ENCODE data around the gene C3orf22. TPM values are rescaled to one million over a fixed set of nuclear protein-coding genes. Genes with fewer than 3 reads are reported as not detected.

C3orf22 gene
- total RNA-seq, 1 experiment from 2014 or later = not detected

- H3K4me1 Mint-ChIP-seq (ENCODE audit: low read depth, unreplicated experiment) = no peaks in the 10 kb centered on the region
- no peaks in the 10 kb centered on the region for H3K9me3 Mint-ChIP-seq (ENCODE audit: low read depth, unreplicated experiment)
- CTCF ChIA-PET = no interaction called here
- H3K4me3 Mint-ChIP-seq (ENCODE audit: low read depth, unreplicated experiment) = no peak overlapping the region
- no peak for TF ChIP-seq CTCF (IDR thresholded peaks at IDR 0.05; ENCODE audit: unreplicated experiment)
- no peaks in the 10 kb centered on the region for H3K36me3 Mint-ChIP-seq (ENCODE audit: insufficient read depth, unreplicated experiment)
- H3K27me3 Mint-ChIP-seq (ENCODE audit: unreplicated experiment) = peaks cover 27% of the 10 kb centered on the region
- no peak for DNase-seq
- no TSS peak for BruUV-seq (replicated peaks)
- intact Hi-C loops (cut with micrococcal nuclease; ENCODE audit: unreplicated experiment) = no loop called here
- no peak overlapping the region for H3K27ac Mint-ChIP-seq (ENCODE audit: unreplicated experiment)
Measured at GRCh38 chr3:126502656-126503055, 56.1 kb downstream of the C3orf22 start.

- H3K27me3 Mint-ChIP-seq (ENCODE audit: unreplicated experiment) = peaks cover 31% of the 10 kb centered on the region
- CTCF ChIA-PET = no interaction called here
- no TSS peak for BruUV-seq (replicated peaks)
- intact Hi-C loops (cut with micrococcal nuclease; ENCODE audit: unreplicated experiment) = no loop called here
- H3K27ac Mint-ChIP-seq (ENCODE audit: unreplicated experiment) = no peak overlapping the region
- H3K4me1 Mint-ChIP-seq (ENCODE audit: low read depth, unreplicated experiment) = no peaks in the 10 kb centered on the region
- no peak for DNase-seq
- no peak for TF ChIP-seq CTCF (IDR thresholded peaks at IDR 0.05; ENCODE audit: unreplicated experiment)
- no peak overlapping the region for H3K4me3 Mint-ChIP-seq (ENCODE audit: low read depth, unreplicated experiment)
- no peaks in the 10 kb centered on the region for H3K9me3 Mint-ChIP-seq (ENCODE audit: low read depth, unreplicated experiment)
- no peaks in the 10 kb centered on the region for H3K36me3 Mint-ChIP-seq (ENCODE audit: insufficient read depth, unreplicated experiment)
Measured at GRCh38 chr3:126501736-126502135, 57.0 kb downstream of the C3orf22 start.

- TF ChIP-seq CTCF (IDR thresholded peaks at IDR 0.05; ENCODE audit: unreplicated experiment) = no peak
- Mint-ChIP-seq H3K4me3 (ENCODE audit: low read depth, unreplicated experiment) (no peak overlapping the region), H3K9me3 (ENCODE audit: low read depth, unreplicated experiment) (no peaks in the 10 kb centered on the region), H3K27ac (ENCODE audit: unreplicated experiment) (no peak overlapping the region), H3K36me3 (ENCODE audit: insufficient read depth, unreplicated experiment) (no peaks in the 10 kb centered on the region), H3K4me1 (ENCODE audit: low read depth, unreplicated experiment) (no peaks in the 10 kb centered on the region), H3K27me3 (ENCODE audit: unreplicated experiment) (peaks cover 28% of the 10 kb centered on the region)
- intact Hi-C loops (cut with micrococcal nuclease; ENCODE audit: unreplicated experiment) = no loop called here
- CTCF ChIA-PET = no interaction called here
- no TSS peak for BruUV-seq (replicated peaks)
- no peak for DNase-seq
Measured at GRCh38 chr3:126501054-126501453, 57.7 kb downstream of the C3orf22 start.

GRCh38 chr3:126500016-126500415 lies 58.7 kb downstream of the C3orf22 start:
- Mint-ChIP-seq H3K36me3 (ENCODE audit: insufficient read depth, unreplicated experiment) (no peaks in the 10 kb centered on the region), H3K4me3 (ENCODE audit: low read depth, unreplicated experiment) (no peak overlapping the region), H3K27me3 (ENCODE audit: unreplicated experiment) (peaks cover 27% of the 10 kb centered on the region), H3K4me1 (ENCODE audit: low read depth, unreplicated experiment) (no peaks in the 10 kb centered on the region), H3K9me3 (ENCODE audit: low read depth, unreplicated experiment) (no peaks in the 10 kb centered on the region), H3K27ac (ENCODE audit: unreplicated experiment) (no peak overlapping the region)
- TF ChIP-seq CTCF (IDR thresholded peaks at IDR 0.05; ENCODE audit: unreplicated experiment) = no peak
- no TSS peak for BruUV-seq (replicated peaks)
- intact Hi-C loops (cut with micrococcal nuclease; ENCODE audit: unreplicated experiment) = no loop called here
- CTCF ChIA-PET = no interaction called here
- DNase-seq = no peak

Other genes with a start within 250 kb of the C3orf22 start
- gene KLF15, start 201.5 kb downstream of the C3orf22 start, total RNA-seq (2022) = 8.2 and 10.6 TPM in 2 replicates
- not detected in 2 replicates for gene CFAP100, start 164.0 kb downstream of the C3orf22 start, total RNA-seq (2022)
- 62.3 and 63.8 TPM in 2 replicates for gene ZXDC, start 83.0 kb downstream of the C3orf22 start, total RNA-seq (2022)
- not detected in 2 replicates for gene UROC1, start 41.2 kb downstream of the C3orf22 start, total RNA-seq (2022)
- 1.1 and 1.3 TPM in 2 replicates for gene CHST13, start 34.8 kb downstream of the C3orf22 start, total RNA-seq (2022)
- 15.7 and 17.0 TPM in 2 replicates for gene TXNRD3, start 96.2 kb upstream of the C3orf22 start, total RNA-seq (2022)
- 38.9 and 45.9 TPM in 2 replicates for gene CHCHD6, start 145.3 kb upstream of the C3orf22 start, total RNA-seq (2022)

Data from Calu3 (cell line).